Brain pericyte (primary cell): ENCODE measurements around the gene ROCK2.
A peak's percentile ranks its signal among the peaks of the same experiment; 100 is the strongest.

Source experiments
- DNase-seq: peaks from one replicate; pipeline ENCODE4 v3.0.0-alpha.2; 2012; ENCODE audit warnings: low read depth, low spot score

Gene ROCK2

GRCh38 chr2:11310212-11310611 is 34.2 kb downstream of the ROCK2 start:
- no peak for DNase-seq

- no peak for DNase-seq
These were observed 34.7 kb downstream of the ROCK2 start for GRCh38 chr2:11309706-11310105.

DNA sequence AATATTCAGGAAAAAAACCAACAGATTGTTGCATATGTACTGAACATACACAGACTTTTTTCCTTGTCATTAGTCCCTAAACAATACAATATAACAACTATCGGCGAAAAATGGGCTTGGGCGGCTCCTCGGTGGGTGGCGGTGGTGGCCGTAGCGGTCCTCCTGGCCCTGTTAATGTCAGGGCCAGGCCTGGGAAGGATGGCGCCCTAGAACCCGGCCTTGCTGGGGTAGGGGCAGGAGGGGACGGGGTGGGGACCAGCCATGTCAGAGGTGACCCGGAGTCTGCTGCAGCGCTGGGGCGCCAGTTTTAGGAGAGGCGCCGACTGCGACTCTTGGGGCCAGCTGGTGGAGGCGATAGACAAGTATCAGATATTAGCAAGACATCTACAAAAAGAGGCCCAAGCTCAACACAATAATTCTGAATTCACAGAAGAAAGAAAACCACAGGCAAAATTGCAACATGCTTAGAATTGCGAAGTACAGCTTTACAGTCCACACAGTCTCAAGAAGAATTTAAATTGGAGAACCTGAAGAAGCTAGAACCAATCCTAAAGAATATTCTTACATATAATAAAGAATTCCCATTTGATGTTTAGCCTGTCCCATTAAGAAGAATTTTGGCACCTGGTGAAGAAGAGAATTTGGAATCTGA is 36.5 kb downstream of the ROCK2 start:
- DNase-seq: no peak

GRCh38 chr2:11305958-11306357 is 38.5 kb downstream of the ROCK2 start:
- DNase-seq: peak; percentile 15

- DNase-seq: no peak
These were observed 39.1 kb downstream of the ROCK2 start for GRCh38 chr2:11305338-11305737.

DNA sequence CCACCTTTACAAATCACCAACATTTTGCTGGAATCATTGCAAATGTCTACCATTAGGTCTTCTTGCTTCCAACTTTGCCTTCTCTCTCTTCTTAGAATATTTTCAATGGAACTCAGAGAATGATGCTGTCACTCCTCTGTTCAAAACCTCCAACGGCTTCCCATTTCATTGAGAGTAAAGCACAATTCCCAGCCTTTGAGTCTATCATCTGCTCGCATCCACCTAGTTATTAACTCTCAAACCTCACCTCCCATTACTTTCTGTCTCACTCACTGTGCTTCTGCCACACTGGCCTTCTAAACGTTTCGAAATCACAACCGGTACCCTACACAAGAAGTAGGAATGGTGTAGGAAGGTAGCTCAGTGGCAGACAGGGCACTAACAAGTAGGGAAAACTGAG is 40.0 kb downstream of the ROCK2 start:
- DNase-seq: no peak

GRCh38 chr2:11303290-11304013 is 41.0 kb downstream of the ROCK2 start:
- DNase-seq: no peak

GRCh38 chr2:11299439-11299838 is 45.0 kb downstream of the ROCK2 start:
- DNase-seq: no peak

GRCh38 chr2:11298592-11298991 is 45.8 kb downstream of the ROCK2 start:
- DNase-seq: no peak

- no peak for DNase-seq
These were observed 48.0 kb downstream of the ROCK2 start for GRCh38 chr2:11296401-11296800.

DNA sequence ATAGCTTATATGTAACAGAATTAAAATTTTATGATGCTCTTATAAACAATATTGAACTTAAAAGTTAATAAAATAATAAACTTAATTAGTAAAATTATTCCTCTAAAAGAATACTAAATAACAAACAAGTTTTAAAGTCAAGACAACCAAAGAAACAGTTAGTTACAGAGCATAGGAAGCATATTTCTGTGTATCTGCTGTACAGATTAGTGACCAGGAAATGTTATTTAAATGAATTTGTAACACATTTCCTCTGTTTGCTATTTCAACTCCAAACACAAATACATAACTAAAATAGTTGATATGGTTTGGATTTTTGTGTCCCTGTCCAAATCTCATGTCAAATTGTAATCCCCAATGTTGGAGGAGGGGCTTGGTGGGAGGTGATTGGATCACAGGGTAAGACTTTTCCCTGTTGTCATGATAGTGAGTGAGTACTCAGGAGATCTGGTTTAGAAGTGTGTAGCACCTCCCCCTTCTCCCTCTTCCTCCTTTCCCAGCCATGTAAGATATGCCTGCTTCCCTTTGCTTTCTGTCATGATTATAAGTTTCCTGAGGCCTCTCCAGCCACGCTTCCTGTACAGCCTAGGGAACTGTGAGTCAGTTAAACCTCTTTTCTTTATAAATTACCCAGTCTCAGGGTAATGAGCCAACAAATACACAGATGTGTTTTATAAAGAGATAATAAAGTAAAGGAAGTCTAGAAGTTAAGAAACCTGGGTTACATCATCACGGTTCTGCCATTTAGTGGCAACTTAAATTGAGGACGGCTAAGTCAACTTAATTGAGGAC is 51.8 kb downstream of the ROCK2 start:
- DNase-seq: no peak

DNA sequence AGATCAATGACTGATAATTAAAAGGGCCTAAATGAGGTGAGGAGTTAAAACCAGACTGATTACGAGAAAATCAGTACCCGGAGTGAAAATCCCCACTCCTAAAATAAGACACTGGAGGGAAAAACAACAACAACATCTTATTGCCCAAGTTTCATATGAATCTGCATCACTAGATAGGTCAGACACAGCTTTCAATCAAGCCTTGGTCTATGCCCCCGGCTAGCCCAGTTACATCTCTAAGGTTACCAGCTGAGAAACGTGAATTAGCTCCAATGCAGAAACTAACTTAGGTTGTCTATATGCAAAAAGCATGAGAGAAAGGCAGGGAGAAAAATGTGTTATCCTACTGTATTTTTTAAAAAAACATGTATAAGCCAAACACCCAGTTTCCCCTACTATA is 53.7 kb downstream of the ROCK2 start:
- DNase-seq: no peak

- no peak for DNase-seq
These were observed 54.2 kb downstream of the ROCK2 start for GRCh38 chr2:11290211-11290610.

DNA sequence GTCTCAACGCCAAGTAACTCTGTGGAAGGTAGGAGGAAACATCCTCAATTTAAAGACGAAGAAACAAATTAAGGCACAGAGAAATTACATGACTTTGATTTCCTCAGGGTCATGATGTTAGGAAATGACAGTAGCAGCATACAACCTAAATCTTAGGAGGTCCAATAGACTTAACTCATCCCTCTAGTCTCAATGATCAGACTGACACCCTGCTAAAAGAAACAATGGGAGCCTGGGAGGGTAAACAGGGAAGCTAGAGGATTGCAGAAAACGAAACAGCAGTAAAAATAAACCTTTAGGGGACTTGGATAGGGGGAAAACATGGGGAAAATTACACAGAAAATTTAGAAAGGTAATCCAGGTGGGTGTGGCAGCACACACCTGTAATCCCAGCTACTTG is 56.0 kb downstream of the ROCK2 start:
- DNase-seq: no peak

DNA sequence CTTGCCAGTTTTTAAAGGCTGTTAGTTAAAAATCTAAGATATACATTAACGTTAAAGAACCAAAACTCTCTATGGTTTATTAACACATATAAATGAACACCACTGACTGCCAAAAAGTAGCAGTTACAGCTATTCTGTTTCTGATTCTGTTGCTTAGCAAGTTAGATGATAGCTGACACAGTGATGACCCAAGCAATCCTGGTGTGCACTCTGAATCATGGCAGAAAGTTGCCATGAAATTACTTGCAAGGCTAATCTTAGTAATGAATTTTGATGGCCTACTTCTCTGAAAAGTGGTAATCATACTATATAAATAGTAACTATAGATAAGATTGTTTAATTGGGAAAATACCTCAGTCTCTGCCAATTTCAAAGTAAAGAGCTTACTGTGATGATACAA is 57.7 kb downstream of the ROCK2 start:
- DNase-seq: no peak

GRCh38 chr2:11286323-11286722 is 58.1 kb downstream of the ROCK2 start:
- no peak for DNase-seq

- DNase-seq: no peak
These were observed 58.9 kb downstream of the ROCK2 start for GRCh38 chr2:11285499-11285898.

DNA sequence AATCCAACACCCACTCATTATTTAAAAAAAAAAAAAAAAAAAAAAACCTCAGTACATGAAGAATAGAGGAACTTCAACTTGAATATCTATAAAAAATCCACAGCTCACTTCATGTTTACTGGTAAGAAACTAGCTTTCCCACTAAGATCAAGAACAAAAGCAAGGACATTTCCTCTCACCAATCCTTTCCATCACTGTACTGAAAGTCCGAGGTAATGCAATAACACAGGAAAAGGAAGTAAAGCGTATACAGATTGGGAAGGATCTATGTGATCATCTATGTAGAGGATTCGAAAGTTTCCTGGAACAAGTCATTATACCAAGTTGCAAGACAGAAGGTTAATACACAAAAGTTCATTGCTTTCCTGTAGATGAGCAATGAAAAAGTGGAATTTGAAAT is 63.2 kb downstream of the ROCK2 start:
- DNase-seq: no peak

DNA sequence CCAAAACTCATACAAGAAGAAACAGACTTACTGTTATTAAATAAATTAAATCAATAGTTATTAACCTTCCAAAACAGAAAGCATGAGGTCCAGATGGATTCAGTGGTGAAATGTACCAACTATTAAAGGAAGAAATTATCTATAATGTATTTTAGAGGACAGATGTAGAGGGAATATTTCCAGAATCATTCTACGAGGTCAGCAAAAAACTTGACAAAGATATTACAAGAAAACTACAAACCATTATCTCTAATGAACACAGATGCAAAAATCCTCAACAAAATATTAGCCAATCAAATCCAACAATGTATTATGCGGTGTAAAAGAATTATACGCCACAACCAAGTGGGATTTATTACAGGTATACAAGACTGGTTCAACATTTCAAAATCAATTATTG is 63.7 kb downstream of the ROCK2 start:
- DNase-seq: no peak

DNA sequence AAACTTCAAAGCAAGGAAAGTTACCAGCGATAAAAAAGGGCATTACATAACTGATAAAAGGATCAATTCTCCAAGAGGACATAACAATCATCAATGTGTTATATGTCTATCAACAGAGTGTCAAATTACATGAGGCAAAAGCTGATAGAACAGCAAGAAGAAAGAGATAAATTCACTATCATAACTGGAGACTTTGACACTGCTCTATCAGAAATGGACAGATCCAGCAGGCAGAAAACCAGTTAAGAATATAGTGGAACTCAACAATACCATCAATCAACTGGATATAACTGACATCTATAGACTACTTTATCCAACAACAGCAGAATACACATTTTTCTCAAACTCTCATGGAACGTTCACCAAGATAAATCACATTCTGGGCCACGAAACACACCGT is 65.0 kb downstream of the ROCK2 start:
- no peak for DNase-seq

DNA sequence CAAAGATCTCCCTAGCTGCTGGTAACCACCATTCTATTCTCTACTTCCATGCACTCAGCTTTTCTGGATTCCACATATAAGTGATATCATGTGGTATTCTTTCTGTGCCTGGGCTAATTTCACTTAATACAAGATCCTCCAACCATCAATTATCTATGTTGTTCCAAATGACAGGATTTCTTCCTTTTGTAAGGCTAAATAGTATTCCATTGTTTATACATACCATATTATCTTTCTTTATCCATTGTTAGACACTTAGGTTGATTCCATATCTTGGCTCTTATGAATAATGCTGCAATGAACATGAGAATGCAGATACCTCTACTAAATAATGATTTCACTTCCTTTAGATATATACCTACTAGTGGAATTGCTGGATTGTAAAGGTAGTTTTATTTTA is 66.2 kb downstream of the ROCK2 start:
- DNase-seq: no peak

- no peak for DNase-seq
These were observed 68.5 kb downstream of the ROCK2 start for GRCh38 chr2:11275910-11276309.

GRCh38 chr2:11270891-11271290 is 73.5 kb downstream of the ROCK2 start:
- DNase-seq: peak; percentile 11
